Measurements from ENCODE around the gene C1orf141. TPM values are rescaled to one million over a fixed set of nuclear protein-coding genes. Genes with fewer than 3 reads are reported as not detected.

C1orf141 gene
- total and polyA plus RNA-seq, 2 of the 8 experiments (the other 6 are each of a cell fraction or from before 2014, with no cell fraction given) = not detected

DNA sequence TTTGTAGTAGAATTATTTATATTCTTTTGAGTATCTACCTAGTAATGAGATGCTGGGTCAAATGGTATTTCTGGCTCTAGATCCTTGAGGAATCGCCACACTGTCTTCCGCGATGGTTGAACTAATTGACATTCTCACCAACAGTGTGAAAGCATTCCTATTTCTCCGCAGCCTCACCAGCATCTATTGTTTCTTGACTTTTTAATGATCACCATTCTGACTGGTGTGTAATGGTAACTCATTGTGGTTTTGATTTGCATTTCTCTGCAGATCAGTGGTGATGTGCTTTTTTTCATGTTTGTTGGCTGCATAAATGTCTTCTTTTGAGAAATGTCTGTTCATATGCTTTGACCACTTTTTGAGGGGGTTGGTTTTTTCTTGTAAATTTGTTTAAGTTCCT is 16.2 kb upstream of the C1orf141 start (continued):
- TF ChIP-seq, protein P1, sequence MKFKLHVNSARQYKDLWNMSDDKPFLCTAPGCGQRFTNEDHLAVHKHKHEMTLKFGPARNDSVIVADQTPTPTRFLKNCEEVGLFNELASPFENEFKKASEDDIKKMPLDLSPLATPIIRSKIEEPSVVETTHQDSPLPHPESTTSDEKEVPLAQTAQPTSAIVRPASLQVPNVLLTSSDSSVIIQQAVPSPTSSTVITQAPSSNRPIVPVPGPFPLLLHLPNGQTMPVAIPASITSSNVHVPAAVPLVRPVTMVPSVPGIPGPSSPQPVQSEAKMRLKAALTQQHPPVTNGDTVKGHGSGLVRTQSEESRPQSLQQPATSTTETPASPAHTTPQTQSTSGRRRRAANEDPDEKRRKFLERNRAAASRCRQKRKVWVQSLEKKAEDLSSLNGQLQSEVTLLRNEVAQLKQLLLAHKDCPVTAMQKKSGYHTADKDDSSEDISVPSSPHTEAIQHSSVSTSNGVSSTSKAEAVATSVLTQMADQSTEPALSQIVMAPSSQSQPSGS (IDR thresholded peaks at IDR 0.05; ENCODE audit: low read length) = no peak
- TF ChIP-seq, protein P2, sequence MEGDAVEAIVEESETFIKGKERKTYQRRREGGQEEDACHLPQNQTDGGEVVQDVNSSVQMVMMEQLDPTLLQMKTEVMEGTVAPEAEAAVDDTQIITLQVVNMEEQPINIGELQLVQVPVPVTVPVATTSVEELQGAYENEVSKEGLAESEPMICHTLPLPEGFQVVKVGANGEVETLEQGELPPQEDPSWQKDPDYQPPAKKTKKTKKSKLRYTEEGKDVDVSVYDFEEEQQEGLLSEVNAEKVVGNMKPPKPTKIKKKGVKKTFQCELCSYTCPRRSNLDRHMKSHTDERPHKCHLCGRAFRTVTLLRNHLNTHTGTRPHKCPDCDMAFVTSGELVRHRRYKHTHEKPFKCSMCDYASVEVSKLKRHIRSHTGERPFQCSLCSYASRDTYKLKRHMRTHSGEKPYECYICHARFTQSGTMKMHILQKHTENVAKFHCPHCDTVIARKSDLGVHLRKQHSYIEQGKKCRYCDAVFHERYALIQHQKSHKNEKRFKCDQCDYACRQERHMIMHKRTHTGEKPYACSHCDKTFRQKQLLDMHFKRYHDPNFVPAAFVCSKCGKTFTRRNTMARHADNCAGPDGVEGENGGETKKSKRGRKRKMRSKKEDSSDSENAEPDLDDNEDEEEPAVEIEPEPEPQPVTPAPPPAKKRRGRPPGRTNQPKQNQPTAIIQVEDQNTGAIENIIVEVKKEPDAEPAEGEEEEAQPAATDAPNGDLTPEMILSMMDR (IDR thresholded peaks at IDR 0.05; ENCODE audit: control extremely low read depth in 1 of 3, insufficient read depth in 1 of 3, low read depth in 1 of 3, low read length in 3 of 3) = no peak
- TF ChIP-seq TAF1 (IDR thresholded peaks at IDR 0.05; ENCODE audit: low read depth, low read length) = no peak

Measured in H1 (cell line).